ENCODE measurements around the gene IL17REL. TPM values are rescaled to one million over a fixed set of nuclear protein-coding genes. Genes with fewer than 3 reads are reported as not detected.

The IL17REL gene
- total and polyA plus RNA-seq, 10 of the 15 experiments (the other 5 are each of a cell fraction or from before 2014, with no cell fraction given): 0.03 TPM; not detected in 9

GRCh38 chr22:50034126-50035081 is 21.8 kb upstream of the IL17REL start:
- ChIA-PET RAD21 (ENCODE audit: unreplicated experiment) (interaction anchor here (1.2 kb wide), 1 partner anchor 40 kb away, joined by 3 read pairs; no protein-coding TSS in a partner anchor), POLR2A (no interaction called here), SMC1A (ENCODE audit: uncharacterized antibody, unreplicated experiment) (interaction anchor here (1.4 kb wide), 1 partner anchor 104 kb away, joined by 5 read pairs; no protein-coding TSS in a partner anchor), CTCF (no interaction called here)
- Histone ChIP-seq H2AFZ (ENCODE audit: control insufficient read depth, low read depth, low read length) (no peak overlapping the region), H3K79me2 (ENCODE audit: control insufficient read depth, insufficient read depth, low read length) (no peaks in the 10 kb centered on the region), H3K4me2 (ENCODE audit: control insufficient read depth, insufficient read depth) (peak overlapping the region; percentile 2; the same call in 1 of the 2 replicates), H4K20me1 (ENCODE audit: control insufficient read depth, insufficient read depth) (no peaks in the 10 kb centered on the region), H3K4me3 (no peak overlapping the region), H3K9me3 (replicated peaks; ENCODE audit: control insufficient read depth, insufficient read depth, low read length) (no peaks in the 10 kb centered on the region; the same call in 2 of the 3 replicates), H3K27ac (ENCODE audit: control insufficient read depth, insufficient read depth) (no peak overlapping the region), H3K4me1 (ENCODE audit: control insufficient read depth, insufficient read depth, low read length) (peaks cover 6% of the 10 kb centered on the region; the same call in 1 of the 2 replicates), H3K27me3 (replicated peaks in 1 of 2; ENCODE audit: control insufficient read depth in 2 of 2, insufficient read depth in 2 of 2, low read length in 1 of 2) (peaks cover 0 to 4% of the 10 kb centered on the region in 2 experiments; a peak in 1 of 4 replicates), H3K9ac (ENCODE audit: control insufficient read depth, insufficient read depth, low read length) (no peak overlapping the region), H3K36me3 (ENCODE audit: control insufficient read depth in 2 of 2, insufficient read depth in 2 of 2, low read length in 1 of 2) (no peaks in the 10 kb centered on the region)
- TF ChIP-seq CBX3 (IDR thresholded peaks at IDR 0.05; ENCODE audit: borderline replicate concordance, low read depth) (no peak), ZBTB4 (CRISPR knock-in tag; IDR thresholded peaks at IDR 0.05) (no peak), NR2F1 (conservative IDR thresholded peaks at IDR 0.05) (no peak), ZSCAN29 (IDR thresholded peaks at IDR 0.05) (no peak), TCF3 (IDR thresholded peaks at IDR 0.05; ENCODE audit: borderline replicate concordance, insufficient read depth, low read depth, low read length) (0 out of 2 replicates have a peak, but pooled peaks have one; percentile 18), ATF2 (IDR thresholded peaks at IDR 0.05; ENCODE audit: low read length) (no peak), IRF4 (IDR thresholded peaks at IDR 0.05; ENCODE audit: low read depth, low read length) (no peak), IKZF1 (conservative IDR thresholded peaks at IDR 0.05) (no peak), BHLHE40 (IDR thresholded peaks at IDR 0.05; ENCODE audit: borderline replicate concordance in 1 of 2, low read depth in 2 of 2, low read length in 1 of 2) (peak in 1 of 2 experiments; percentile 72; a peak in 2 of 4 replicates), RUNX3 (IDR thresholded peaks at IDR 0.05; ENCODE audit: low read length) (peak; percentile 57), EED (IDR thresholded peaks at IDR 0.05; ENCODE audit: low read depth) (0 out of 2 replicates have a peak, but pooled peaks have one; percentile 16), EP300 (IDR thresholded peaks at IDR 0.05; ENCODE audit: borderline replicate concordance in 1 of 2, control insufficient read depth in 1 of 2, low read depth in 2 of 2, low read length in 2 of 2) (no peak), PAX5 (IDR thresholded peaks at IDR 0.05; ENCODE audit: borderline replicate concordance, low read depth, low read length) (peak; percentile 46; the same call in 1 of the 2 replicates), RBBP5 (conservative IDR thresholded peaks at IDR 0.05) (no peak), TCF12 (IDR thresholded peaks at IDR 0.05; ENCODE audit: low read depth, low read length) (0 out of 2 replicates have a peak, but pooled peaks have one; percentile 56), HDAC6 (IDR thresholded peaks at IDR 0.05; ENCODE audit: unreplicated experiment) (no peak)
- intact Hi-C loops (cut with micrococcal nuclease; ENCODE audit: unreplicated experiment): no loop called here
- DNase-seq (ENCODE audit: low read depth, low spot score) (no peak), ATAC-seq (peak; percentile 34), FAIRE-seq (no peak)
- WGBS (ENCODE audit: insufficient coverage, insufficient replicate concordance, low lambda C conversion rate, missing lambda C conversion rate): 34% methylated on average over 43 of the region's 43 CpGs
- in situ Hi-C loops (cut with MboI): loop anchor here (5.0 to 25.0 kb wide), 2 partner anchors 102 to 697 kb away; no protein-coding TSS in a partner anchor
- no TSS peak for BruUV-seq (replicated peaks)
